Keratinocyte (primary cell): ENCODE measurements around the gene NUP54.

Experiments used
- EZH2 ChIP-seq: IDR thresholded peaks from one replicate; pipeline ENCODE4 v1.6.1; 2012; ENCODE audit warnings: inconsistent platforms, mild to moderate bottlenecking, low read length, moderate library complexity
- TF ChIP-seq, protein P1 (sequence below), 3 experiments: IDR thresholded peaks in 1 of 3; conservative IDR thresholded peaks in 1 of 3; optimal IDR thresholded peaks in 1 of 3; 2 replicates in 2 of 3; 3 replicates in 1 of 3; pipeline versions ENCODE3 to v1.5.1; 2011; ENCODE audit warnings: low read length in 3 of 3, mild to moderate bottlenecking in 3 of 3, moderate library complexity in 2 of 3, control low read depth in 1 of 3, inconsistent platforms in 1 of 3; ENCODE audit not compliant: insufficient read depth in 2 of 3; ENCODE audit errors: extremely low read depth in 1 of 3

DNA sequence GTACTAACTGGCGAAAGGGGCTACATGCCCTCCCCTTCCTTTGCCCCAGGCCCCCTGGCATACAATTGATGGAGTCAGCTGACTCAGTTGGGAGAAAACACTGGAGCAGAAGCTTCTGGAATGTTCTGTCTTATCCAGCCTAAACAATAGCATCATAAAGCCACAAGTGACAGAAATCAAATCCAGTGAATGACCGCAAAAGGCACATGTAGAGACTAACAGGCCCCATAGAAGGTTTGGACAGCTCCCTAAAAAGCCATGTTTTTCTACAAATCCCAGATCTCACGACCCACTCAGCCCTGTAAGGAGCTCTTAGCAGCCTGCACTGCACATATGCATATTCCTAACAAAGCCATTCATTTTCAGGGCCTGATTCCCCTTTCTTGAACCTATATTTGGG lies 40.4 kb upstream of the NUP54 start:
- TF ChIP-seq, protein P1, sequence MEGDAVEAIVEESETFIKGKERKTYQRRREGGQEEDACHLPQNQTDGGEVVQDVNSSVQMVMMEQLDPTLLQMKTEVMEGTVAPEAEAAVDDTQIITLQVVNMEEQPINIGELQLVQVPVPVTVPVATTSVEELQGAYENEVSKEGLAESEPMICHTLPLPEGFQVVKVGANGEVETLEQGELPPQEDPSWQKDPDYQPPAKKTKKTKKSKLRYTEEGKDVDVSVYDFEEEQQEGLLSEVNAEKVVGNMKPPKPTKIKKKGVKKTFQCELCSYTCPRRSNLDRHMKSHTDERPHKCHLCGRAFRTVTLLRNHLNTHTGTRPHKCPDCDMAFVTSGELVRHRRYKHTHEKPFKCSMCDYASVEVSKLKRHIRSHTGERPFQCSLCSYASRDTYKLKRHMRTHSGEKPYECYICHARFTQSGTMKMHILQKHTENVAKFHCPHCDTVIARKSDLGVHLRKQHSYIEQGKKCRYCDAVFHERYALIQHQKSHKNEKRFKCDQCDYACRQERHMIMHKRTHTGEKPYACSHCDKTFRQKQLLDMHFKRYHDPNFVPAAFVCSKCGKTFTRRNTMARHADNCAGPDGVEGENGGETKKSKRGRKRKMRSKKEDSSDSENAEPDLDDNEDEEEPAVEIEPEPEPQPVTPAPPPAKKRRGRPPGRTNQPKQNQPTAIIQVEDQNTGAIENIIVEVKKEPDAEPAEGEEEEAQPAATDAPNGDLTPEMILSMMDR (optimal IDR thresholded peaks at IDR 0.05 in 1 of 3, IDR thresholded peaks at IDR 0.05 in 1 of 3, conservative IDR thresholded peaks at IDR 0.05 in 1 of 3; ENCODE audit: extremely low read depth in 1 of 3, insufficient read depth in 2 of 3, low read length in 3 of 3): no peak
- TF ChIP-seq EZH2: no peak
